GM21367 (cell line): ENCODE measurements around the gene PRDM9.
"Not testable (repeated sequence)": the region's sequence is repeated elsewhere in the genome, so short reads cannot be mapped to it uniquely, and the experiment has no call there.

ENCODE experiments used
- ATAC-seq: cut with Tn5 transposase; IDR thresholded peaks from one replicate; pipeline ENCODE4 v1.9.1; 2021; ENCODE audit not compliant: unreplicated experiment

Gene PRDM9

DNA sequence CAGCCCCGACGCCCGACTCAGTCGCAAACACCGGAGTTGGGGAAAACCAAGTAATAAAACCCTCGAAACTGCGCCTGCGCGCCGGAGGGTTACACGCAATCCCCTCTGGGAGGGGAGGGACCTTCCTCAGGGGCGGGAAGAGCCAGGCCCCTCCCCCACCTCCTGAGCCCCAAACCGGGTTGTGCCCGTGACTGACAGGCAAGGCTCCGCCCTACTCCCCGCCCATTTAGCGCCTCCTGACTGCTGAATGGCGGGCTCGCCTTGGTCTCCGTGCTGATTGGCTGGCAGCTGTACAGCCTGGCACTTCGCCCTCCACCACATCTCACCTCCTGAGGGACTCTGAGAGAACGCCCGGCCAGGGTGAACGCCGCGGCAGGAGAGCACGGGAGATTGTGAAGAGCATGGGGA is at the start of gene PRDM9:
TSS of gene PRDM9 (plus strand) at position 332 of the 408 bp plus-strand sequence. CDS start 1,425 bp downstream, outside the sequence.
- ATAC-seq: no peak

DNA sequence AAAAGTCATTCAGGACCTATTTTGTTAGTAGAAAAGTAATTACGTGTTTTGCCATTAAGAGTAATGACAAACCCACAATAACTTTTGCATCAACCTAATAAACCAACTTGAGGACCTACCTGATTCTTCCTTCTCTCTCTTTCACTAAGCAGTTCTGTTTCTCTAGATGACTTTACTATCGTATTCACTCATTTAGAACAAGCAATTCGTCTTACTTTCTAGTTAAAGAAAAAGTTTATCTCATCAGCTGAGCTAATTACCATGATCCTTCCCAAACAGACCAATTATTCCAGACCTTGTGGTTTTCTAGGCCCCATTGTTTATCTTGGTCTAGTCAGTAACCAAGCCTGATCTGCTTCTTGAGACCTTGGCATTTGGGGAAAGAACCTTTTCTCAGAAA is 49.6 kb upstream of the PRDM9 start:
- ATAC-seq: no peak

DNA sequence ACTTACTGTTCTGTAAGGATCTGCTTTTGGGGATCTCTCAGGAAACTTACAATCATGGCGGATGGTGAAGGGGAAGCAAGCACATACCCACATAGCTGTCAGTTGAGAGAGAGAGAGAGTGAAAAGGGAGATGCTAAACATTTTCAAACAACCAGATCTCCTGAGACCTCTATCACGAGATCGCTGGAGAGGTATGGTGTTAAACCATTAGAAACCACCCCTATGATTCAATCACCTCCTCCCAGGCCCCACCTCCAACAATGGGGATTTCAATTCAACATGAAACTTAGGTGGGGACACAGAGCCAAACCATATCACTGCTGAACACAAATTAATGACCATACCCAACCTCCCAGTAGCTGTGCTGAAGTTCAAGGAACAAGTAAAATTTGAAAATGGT is 48.2 kb upstream of the PRDM9 start:
- ATAC-seq: no peak

DNA sequence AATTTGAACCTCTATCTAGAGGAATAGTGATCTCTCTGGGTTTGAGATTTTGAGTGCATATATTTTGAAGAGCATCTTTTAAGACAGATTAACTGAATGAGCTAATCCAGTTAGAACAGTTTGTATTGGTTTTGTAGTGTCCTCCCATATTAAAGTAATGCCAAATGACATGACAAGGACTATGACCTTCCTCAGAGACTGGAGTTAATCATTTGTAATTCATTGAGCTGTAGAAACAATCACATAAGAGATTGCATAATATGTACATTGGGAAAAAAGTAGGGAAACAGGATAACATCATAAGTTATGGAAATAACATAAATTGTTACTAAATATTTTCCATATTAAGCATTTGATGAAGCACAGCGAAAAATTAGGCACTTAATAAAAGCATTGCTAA is 45.8 kb upstream of the PRDM9 start:
- no peak for ATAC-seq

DNA sequence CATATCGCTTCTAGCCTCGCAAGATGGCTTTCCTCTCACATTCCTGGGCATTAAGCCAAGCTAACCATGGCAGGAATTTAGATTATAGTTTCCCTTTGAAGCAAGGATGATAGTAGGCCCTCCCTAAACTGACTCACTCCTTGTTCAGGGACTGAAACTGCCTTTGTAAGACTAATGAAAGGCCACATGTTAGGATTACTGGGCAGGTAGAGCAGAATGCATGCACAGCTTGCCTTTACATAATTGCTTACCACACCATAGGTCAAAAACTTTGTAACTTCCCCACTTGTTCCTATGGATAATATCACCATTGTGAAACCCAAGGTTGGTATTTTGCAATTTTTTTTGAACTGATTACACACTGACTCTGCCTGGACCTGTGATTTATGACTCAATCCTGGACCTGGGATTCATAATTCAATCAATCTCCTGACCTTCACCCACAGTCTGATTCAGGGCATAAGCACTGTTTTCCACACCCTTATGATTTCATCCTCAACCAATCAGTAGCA is 41.0 kb upstream of the PRDM9 start:
- no peak for ATAC-seq

DNA sequence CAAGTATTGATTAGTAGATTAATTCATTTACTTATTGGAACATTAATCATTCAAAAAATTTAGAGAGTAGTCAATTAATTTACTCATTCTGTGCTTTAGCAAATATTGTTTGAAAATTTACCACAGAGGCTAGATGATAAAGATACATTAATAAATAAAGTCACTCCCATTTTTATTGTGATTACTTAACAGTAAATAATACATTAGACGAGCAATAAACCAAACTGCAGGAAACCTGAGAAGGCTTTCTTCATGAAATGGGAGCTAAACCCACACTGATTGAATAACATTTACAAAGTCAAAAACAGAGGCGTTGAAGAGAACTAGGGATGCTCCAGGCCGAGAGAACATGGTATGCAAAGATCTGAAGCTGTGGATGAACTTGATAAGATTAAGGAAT is 38.8 kb upstream of the PRDM9 start:
- ATAC-seq: no peak

DNA sequence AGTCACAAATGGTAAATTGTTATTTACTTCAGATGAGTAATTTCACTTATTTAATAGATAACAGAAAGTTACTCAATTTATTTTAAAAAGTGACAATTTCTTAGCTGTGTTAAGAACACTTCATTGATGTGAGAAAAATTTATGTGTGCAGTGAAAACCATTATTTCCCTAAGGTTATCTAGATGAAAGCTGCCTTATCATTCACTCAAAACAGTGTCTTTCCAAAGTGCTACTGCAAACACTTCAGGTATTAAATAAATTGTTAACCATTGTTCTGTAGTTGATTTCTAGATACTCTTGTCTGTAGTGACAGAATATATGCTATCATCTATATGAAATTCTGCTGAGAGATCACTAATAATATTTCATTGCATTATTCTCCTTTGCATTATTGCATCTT is 33.5 kb upstream of the PRDM9 start:
- no peak for ATAC-seq

DNA sequence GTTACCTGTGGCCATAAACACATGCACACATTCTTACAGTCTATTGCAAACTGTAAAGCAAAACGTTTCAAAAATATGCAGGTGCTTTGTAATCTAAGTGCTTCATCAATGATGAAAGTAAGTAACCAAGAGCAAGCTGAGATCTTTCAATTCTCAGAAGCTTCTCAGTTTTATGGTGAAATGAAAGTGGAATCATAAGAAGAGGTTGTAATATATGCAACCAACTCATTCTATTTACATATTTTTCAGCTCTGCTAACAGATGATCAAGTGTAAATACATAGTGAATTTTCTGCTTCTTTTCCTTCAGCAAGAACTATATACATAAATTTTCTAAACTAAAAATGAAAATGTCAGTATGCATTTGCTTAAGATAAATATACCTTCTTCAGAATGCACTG is 33.1 kb upstream of the PRDM9 start:
- no peak for ATAC-seq

DNA sequence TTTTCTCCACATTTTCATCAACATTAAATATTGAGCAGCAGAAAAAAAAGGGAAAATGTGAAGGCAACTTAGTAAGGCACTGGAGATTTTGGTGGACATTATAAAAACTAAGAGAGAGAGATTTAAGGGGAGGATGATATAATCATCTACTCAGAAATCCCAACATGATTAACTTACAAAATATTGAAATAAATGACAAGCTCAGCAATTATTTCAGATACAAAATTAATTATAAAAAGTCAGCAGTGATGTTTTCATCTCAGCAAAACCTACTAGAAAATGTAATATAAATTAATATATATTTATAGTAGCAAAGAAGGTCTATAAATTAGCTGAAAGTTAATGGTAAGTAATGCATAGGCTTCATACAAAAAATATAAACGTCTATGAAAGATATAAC is 30.8 kb upstream of the PRDM9 start:
- no peak for ATAC-seq

DNA sequence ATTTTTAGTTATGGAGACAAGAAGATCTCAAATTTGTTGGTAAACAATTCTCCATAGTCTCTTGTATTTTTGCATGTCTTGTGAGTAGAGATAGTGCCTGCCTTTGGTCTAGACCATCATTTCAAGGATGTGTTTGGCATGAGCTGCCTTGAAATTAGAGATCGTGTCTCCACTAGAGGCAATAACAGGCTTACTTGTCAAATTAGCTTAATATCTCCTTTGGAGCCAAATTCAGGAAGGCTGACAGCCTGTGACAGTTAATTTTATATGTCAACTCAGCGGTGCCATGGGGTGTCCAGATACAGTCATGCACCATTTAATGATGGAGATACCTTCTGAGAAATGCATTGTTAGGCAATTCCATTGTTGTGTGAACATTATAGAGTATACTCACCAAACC is 24.8 kb upstream of the PRDM9 start:
- ATAC-seq: no peak

DNA sequence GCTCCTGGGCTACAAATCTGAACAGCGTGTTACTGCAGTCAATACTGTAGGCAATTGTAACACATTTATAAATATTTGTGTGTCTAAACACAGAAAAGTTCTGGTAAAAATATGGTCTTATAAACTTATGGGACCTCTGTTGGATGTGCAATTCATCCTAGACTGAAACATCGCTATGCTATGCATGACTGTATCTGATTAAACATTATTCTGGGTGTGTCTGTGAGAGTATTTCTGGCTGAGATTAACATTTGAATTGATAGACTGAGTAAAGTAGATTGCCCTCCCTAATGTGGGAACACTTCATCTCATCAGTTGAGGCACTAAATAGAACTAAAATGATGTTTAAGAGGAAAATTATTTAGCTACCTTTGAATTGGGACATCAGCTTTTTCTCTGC is 24.3 kb upstream of the PRDM9 start:
- ATAC-seq: no peak

DNA sequence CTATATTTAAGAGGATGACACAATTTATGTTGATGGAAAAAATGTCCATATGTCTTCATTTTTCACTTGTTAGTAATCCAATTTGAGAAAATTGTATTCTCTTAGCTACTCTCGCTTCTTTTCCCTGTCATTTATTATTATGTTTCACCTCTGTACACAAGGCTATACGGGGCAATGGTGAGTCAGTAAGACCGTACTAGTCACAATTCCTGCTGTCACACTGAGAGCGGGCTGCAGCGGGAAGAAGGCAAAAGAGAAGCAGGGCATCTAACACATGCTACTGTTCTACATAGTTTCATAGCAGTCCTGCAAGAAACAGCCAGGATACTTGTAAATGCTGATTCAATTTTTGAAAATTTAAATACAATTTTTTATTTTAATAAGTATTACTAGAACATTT is 23.3 kb upstream of the PRDM9 start:
- no peak for ATAC-seq

DNA sequence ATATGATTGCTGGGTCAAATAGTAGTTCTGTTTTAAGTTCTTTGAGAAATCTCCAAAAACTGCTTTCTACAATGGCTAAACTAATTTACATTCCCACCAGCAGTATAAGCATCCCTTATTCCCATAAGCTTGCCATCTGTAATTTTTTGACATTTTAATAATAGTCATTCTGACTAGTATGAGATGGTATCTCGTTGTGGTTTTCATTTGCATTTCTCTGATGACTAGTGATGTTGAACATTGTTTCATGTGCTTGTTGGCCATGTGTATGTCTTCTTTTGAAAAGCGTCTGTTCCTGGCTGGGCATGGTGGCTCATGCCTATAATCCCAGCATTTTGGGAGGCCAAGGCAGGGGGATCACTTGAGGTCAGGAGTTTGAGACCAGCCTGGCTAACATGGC is 21.2 kb upstream of the PRDM9 start:
- not testable (repeated sequence) for ATAC-seq

DNA sequence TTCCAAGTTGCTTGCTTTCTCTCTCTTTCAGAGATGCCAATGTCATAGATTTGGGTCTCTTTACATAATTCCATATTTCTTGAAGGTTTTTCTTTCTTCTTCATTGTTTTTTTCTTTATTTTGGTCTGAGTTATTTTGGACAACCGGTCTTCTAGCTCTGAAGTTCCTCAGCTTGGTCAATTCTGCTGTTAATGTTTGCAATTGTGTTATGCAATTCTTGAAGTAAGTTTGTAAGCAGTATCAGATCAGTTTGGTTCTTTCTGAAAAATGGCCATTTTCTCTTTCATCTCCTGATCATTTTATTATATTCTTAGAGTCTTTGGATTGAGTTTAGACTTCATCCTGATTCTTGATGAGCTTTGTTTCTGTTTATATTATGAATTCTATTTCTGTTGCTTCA is 16.4 kb upstream of the PRDM9 start:
- ATAC-seq: no peak

DNA sequence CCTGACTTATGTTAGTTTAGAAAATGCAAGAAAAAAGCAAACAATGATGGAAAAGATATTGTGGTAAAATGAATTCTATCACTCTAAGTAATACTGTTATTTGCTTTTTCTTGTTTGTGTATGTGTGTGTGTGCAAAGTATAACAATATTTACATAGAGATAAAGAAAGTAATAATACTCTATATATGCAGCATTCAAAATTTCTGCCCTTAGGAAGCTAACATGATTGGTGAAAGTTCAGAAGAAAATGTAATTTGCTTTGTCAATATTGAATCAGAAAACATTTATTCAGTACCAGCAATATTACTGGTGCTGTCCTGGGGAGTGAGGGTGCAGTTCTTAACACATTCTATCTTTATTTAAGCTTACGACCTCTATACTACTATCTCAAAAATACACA is 12.9 kb upstream of the PRDM9 start:
- ATAC-seq: no peak

DNA sequence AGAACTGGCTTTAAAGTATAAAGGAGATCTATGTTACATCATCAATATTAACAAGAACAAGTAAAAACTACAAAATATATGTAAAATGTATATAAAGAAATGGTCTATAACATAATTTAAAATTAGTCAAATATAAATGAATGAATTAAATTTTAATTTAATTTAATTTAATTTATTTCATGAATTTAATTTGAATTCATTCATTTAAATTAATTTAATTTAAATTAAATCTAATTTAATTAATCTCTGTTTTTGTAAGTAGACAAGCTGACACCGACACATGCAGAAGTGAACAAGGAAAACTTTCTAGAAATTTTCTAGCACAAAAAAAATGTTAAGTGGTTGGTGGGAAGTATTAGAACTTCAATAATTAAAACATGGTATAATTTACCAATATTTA is 10.8 kb upstream of the PRDM9 start:
- no peak for ATAC-seq

DNA sequence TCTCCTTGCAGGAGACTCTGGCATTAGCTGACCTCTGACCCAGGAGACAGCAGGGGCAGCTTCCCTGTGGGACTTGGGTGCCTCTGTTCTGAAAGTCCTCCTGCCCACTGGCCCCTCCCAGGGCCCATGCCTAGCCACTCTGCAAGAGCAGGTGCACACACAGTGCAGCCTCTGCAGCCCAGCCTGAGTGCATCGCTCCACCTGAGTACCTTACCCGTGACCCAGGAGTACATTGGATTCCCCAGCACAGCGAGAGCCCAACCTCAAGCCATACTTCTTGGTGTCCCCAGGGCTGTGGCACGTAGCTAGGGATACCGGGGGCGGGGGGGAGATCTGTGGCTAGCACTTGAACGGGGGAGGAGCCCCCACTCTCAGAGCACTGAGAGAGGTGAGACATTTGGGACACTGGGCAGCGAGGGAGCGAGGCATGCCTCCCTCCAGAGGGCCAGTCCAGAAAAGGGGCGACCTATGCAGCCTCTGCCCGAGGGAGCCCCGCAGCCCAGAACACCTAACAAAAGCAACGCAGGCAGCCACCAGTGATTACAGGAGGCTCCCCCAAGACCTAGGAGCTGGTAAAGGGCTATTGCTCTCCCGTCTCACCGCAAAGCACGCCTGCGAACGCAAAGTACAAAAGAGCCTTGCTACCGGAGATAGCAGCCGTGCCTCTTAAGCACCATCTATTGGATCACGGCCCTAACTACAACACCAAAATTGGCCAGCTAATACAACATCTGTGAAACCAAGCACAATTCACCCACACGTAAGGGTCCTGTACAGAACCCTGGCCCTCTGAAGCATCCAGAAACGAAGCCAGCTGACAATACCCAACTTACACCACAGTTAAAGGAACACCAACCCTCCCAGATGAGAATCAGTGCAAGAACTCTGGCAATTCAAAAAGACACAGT is 826 bp upstream of the PRDM9 start:
- no peak for ATAC-seq

DNA sequence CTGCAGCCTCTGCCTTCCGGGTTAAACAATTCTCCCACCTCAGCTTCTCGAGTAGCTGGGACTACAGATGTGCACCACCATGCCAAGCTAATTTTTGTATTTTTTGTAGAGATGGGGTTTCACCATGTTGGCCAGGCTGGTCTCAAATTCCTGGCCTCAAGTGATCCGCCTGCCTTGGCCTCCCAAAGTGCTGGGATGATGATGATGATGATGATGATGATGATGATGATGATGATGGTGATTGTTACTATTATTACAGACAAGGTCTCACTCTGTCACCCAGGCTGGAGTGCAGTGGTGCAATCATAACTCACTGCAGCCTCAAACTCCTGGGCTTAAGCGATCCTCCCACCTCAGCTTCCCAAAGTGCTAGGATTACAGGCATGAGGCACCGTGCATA is 3.0 kb downstream of the PRDM9 start:
- ATAC-seq: not testable (repeated sequence)

DNA sequence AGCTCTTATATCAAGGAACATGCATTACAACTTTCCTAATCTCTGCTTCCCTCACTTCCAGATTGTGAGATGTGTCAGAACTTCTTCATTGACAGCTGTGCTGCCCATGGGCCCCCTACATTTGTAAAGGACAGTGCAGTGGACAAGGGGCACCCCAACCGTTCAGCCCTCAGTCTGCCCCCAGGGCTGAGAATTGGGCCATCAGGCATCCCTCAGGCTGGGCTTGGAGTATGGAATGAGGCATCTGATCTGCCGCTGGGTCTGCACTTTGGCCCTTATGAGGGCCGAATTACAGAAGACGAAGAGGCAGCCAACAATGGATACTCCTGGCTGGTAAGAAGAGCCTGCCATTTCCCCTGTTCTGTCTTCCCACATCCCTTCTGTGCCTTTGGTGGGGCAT is 15.1 kb downstream of the PRDM9 start:
- ATAC-seq: no peak

DNA sequence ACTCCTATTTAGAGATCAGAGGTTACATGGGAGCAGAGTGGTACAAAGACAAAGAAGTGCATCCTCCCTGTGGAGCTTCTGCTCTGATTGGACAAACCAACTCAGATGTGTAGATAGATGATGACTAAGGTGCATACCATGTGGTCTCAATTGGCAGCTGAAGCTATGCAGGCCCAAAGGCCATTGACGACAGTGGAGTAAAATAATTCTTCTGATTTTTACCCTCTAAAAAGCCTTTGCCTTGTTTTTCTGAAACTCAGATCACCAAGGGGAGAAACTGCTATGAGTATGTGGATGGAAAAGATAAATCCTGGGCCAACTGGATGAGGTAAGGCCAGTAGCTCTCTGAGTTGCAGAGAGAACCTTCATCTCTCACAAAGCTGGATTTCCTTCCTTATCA is 15.6 kb downstream of the PRDM9 start:
- no peak for ATAC-seq

DNA sequence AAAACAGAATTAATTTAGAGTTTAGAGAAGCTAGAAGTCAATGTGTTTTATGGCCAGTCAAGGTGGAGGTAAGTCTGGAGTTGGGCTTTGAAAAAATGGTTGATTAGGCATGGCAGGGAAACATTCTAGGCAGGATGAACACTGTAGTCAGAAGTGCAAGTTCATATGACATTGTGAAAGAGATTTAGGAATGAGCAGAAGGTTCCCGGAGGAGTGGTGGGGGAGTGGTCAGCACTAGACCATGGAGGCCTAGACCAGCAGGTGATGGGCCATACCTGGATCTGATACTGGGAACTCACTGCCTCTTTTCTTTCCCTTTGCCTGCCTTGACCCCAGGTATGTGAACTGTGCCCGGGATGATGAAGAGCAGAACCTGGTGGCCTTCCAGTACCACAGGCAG is 16.6 kb downstream of the PRDM9 start:
- no peak for ATAC-seq

DNA sequence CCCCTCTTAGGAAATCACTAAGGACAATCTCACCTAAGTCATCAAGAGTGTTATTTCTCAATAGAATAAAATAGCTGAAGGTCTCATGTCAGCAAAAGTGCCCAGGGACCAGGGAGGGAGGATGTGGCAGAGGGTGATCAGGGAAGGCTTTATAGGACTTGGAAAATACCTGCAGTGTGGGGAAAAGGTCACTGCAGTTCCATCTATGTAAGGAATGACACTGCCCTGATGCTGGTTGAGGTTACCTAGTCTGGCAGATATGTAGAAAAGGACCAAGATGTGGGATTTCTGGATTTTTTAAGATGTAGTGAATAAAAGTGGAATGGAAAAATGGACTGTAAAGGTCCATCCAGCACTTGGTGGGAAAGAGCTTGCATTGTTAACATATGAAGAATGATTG is 18.3 kb downstream of the PRDM9 start:
- ATAC-seq: no peak

DNA sequence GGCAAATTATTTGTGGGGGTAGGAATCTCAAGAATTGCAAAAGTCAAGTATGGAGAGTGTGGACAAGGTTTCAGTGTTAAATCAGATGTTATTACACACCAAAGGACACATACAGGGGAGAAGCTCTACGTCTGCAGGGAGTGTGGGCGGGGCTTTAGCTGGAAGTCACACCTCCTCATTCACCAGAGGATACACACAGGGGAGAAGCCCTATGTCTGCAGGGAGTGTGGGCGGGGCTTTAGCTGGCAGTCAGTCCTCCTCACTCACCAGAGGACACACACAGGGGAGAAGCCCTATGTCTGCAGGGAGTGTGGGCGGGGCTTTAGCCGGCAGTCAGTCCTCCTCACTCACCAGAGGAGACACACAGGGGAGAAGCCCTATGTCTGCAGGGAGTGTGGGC is 19.2 kb downstream of the PRDM9 start:
- ATAC-seq: not testable (repeated sequence)
